ENCODE results near the gene ZNF687.

GRCh38 chr1:151273924-151274466, 8.1 kb upstream of the ZNF687 start:
- TF ChIP-seq ZNF70 (CRISPR knock-in tag; IDR thresholded peaks at IDR 0.05) = no peak
- no peak for TF ChIP-seq CREB5 (CRISPR knock-in tag; IDR thresholded peaks at IDR 0.05; ENCODE audit: low read depth)
- no peak for TF ChIP-seq POU6F1 (CRISPR knock-in tag; IDR thresholded peaks at IDR 0.05; ENCODE audit: borderline replicate concordance, low read depth)
- no peak for TF ChIP-seq ZC3H10 (CRISPR knock-in tag; IDR thresholded peaks at IDR 0.05)
- no peak for TF ChIP-seq TOX (CRISPR knock-in tag; IDR thresholded peaks at IDR 0.05; ENCODE audit: borderline replicate concordance)
- TF ChIP-seq BACH2 (CRISPR knock-in tag; IDR thresholded peaks at IDR 0.05; ENCODE audit: borderline replicate concordance) = no peak
- no peak for TF ChIP-seq TCF4 (CRISPR knock-in tag; IDR thresholded peaks at IDR 0.05; ENCODE audit: borderline replicate concordance)
- no peak for TF ChIP-seq ZFP30 (CRISPR knock-in tag; IDR thresholded peaks at IDR 0.05)
- TF ChIP-seq OSR1 (CRISPR knock-in tag; IDR thresholded peaks at IDR 0.05) = no peak
- TF ChIP-seq ESRRG (CRISPR knock-in tag; IDR thresholded peaks at IDR 0.05) = no peak
- no peak for TF ChIP-seq ARNTL (CRISPR knock-in tag; IDR thresholded peaks at IDR 0.05; ENCODE audit: borderline replicate concordance, low read depth)
- TF ChIP-seq ISL1 (CRISPR knock-in tag; IDR thresholded peaks at IDR 0.05) = no peak
